NCI-H2196 (cell line): Measurements from ENCODE around the gene GPR183.

Experiments
- DNase-seq: peaks from one replicate; lab custom pipeline; 2025; ENCODE audit not compliant: unreplicated experiment; lab: John Stamatoyannopoulos, UW

Gene GPR183, protein sequence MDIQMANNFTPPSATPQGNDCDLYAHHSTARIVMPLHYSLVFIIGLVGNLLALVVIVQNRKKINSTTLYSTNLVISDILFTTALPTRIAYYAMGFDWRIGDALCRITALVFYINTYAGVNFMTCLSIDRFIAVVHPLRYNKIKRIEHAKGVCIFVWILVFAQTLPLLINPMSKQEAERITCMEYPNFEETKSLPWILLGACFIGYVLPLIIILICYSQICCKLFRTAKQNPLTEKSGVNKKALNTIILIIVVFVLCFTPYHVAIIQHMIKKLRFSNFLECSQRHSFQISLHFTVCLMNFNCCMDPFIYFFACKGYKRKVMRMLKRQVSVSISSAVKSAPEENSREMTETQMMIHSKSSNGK

DNA sequence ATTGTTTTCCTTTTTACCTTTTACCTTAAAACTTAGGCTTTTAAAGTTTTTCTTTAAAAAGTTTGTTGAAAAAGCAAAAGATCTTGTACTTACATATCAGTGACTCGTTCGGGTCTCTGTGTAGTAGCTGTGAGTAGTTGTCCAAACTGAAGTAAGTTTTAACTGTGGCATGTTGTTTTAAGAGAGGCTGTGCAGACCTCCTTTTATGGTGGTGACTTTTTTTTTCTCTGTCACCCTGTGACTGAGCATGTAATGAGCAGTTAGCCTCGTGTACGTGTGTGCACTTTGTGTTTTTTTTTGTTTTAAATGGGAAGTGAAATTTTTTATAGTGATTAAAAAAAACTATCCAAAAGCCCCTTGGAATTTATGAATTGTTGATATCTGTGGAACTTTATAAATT, at the start of gene GPR183:
Gene GPR183 (minus strand): TSS at position 153 of the 400 bp plus-strand sequence. CDS start 11,254 bp downstream, outside the sequence.
- DNase-seq, result no peak

DNA sequence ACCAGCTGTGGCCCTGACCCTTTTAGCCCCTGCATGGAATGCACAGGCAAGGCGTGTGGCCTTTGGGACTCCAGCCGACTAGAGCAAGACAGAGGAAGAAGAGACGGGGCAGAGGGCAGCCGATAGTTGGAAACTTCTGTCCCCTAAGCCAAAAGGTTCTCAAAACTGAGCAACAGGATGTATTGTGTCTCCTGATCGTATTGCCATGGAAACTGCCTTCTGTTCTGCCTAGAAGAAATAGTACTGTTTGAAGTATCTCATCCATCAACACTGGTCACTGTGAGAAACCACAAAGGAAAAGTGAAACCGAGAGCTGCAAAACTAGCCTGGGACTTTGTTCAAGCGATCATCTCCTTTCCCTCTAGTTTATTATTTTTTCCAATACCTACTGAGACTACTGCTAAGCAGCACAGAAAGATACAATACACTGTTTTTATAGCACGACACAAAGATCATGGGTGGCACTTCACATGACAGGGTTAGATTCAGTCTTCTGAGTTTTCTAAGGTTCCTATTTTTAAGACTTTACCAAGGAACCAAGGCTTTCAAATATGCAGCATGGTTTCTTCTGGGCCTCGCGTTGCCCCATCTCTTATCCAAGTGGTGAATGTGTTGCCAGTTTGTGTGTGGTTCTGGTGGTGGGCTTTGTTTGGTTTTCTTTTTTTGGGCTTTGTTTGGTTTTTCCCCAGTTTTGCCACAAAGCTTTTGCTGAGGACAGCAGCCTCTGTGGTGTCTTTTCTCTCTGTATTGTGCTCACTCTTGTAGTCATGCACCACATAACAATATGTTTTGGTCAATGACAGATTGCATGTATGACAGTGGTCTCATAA, 49.3 kb upstream of the GPR183 start:
- no peak for DNase-seq

DNA sequence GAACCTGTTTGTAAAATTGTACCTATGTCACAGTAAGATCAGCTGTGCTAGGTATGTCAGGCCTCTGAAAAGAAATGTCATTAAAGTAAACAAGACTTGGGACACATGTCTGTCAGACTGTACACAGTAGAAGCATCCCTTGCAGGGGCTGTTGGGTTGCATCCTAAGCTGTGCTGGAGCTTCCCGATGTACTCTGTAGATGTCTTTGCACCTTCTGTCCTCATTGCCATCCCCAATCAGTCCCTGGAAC, 48.7 kb upstream of the GPR183 start:
- DNase-seq, result no peak

DNA sequence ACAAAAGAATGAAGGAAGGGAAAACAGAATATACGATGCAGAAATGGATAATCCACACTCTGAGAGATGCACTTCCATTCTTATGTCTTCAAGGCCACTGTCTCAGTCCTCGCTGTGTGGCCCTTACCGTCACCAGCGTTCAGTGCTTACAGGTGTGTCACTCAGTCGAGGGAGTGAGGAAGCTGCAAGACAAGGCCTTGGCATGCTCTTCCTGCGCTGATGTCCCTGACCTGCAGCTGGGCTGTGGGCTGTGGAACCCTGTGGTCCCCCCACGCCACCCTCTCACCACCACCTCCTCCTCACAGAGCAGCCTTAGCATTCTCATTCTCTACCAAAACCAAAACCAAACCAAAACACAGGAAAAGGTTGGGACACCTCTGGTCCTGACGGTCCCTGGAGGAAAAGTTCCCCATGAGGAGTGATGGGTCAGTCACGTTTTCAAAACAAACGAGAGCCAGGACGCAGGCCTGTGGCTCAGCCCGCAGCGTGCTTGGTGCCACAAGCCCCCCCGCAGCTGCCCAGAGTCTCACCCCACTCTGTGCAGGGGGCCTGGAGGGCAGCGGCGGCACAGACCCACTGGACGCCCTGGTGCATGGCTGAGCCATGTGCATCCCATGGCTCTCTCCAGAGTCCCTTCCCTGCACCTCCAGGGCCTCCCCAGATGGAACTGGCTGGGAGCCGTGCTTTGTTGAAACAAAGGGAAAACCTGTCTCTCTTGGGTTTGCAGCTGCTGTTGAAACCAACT, 48.2 kb upstream of the GPR183 start:
- no peak for DNase-seq

DNA sequence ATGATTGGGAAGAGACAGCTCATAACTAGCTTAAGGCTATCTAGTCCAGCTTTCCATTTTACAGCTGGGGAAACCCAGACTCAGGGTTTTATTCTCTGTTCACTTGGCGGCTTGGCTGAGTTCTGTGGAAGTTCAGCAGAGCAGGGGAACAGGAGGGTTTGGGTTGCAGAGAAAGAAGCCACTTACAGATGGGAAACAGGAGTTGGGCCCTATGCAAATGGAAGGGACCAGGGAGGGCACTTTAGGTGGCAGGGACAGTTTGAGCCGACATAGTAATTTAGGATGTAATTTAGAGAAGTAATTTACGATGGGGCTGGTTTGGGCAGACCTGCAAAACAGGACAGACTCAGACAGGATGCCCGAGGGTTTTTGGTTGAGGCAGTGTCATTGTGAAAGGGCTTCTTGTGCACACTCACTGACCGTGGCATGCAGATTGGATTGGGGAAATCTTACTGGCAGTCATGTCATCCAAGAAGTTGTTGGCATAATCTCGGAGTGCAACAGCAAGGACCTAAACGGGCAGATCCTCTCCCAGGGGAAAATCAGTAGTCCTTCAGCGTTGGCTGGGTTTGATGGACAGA, 47.3 kb upstream of the GPR183 start:
- no peak for DNase-seq

DNA sequence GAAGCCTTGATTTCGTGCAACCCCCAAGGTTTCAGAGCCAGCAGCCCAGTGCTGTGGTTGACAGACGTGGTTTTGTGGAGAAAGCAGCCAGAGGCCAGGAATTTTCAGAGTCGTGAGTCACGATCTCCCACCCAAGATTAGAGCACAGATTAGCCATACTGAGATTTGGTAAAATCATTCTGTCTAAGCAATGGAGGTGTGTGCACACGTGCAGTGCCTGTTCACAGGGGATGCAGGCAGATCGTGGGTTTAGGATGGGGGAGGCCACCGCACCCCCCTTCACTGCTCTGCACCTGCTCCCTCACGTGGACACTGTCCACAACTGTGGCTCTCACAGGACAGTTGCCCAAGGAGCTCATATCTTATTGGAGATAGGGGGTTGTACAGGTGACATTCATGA, 46.6 kb upstream of the GPR183 start:
- no peak for DNase-seq

DNA sequence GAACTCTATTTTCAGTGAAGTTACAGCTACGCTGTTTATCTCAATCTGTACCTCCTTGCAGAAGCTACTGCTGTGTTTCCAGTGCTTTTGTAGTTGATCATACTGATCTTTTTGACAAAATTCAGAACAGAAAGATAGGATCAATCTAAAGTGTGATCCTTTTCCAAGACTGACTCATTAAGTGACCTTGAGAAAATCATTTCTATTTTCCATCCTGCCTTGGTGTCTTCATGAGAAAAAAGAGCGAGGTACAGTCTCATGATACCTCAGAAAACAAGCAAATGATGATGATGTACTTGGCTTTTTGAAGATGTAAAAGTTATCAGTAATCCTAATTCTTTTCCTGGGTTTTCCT, 46.0 kb upstream of the GPR183 start:
- DNase-seq, result no peak

DNA sequence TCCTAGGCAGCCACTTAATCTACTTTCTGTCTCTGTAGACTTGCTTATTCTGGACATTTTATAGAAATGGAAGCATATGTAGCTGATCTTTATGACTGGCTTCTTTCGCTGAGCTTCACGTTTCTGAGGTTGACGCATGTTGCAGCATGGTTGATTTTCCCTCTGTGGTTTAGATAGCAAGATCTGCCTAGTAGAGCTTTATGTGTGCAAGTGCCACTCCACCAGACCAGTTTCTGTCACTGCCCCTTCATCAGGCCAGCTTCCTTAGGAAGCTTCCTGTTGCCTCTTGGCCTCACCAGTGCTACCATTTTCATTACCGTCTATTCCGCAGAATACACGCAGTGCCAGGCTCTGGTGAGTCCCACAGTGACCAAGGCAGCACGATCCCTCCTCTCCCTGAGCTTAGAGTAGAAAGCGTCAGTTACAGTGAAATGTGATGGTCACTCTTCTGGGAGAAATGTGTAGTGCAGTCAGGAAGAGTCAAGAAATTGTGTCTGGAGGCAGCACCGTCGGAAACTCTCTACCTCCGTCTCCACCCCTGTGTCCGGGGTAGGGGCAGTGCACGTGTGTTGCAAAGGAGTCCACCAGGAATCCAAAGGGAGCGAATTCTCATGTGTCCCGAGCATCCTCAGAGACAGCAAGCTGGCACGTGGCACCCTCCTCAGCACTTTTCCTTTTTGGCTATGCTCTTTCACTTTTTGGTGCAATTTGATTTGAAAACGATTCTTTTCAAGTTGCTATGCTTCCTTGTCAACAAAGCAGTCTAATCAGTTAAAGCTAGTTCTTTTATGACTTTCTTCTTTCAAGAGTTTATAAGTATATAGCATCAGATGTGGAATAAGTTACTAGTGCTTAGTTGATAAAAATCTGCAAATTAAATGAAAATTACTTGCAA, 45.4 kb upstream of the GPR183 start:
- no peak for DNase-seq

DNA sequence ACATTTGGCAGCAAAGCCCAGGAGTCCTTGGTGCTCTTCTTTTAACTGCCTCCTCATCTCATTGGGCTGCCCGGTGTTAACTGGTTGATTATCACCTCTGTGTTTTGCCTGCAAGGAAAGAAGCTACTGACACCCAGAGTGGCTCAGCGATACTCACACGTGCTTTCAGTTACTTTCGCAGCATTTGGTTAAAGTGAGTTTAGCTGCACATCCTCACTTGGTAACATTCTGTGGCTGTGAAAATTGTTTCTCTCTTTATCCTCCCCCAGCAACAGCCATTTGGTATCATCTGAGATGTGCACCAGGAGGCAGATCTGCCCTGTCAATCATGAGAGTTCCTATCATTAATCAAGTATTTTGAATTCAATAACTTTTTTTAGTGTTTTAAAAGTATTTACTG, 44.6 kb upstream of the GPR183 start:
- no peak for DNase-seq

DNA sequence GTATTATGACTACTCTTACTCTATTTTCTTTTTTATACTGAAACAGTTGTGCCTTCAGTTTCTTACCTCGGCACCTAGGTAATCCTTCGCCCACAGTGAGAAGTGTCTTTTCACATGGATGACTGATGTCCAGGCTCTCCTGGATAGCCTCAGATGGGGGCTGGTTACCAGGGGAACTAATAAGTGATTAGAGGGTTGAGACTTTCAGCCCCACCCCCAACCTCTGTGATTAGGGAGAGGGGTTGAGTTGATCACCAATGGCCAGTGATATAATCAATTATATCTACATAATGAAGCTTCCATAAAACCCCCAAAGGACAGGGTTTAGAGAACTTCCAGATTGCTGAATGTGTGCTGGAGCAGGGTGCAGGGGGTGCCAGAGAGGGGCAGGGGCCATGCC, 43.0 kb upstream of the GPR183 start:
- DNase-seq, result no peak

DNA sequence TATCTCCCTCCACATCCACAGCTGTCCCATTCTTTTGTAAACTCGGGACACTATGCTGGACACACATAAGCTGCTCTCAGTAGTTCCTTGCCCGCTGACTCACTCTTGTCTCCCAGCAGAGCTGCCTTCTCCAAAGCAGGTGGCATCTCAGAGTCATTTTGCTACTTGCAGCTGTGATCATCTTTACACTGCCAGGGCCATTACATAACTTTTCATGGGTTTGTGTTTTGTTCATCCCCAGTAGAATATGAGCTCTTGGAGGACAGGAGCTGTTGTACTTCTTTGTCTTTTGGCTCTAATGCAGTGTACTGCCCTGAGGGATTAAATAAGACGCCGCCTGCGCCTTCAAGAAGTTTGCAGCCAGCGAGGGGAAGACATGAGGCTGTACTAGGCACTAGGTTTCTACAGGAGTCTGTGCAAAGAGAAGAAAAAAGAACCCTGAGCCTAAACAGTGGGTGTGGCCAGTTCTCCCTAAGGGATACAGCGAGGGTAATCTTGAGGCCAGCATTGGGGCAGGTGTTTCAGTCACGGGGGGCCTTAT, 40.8 kb upstream of the GPR183 start:
- no peak for DNase-seq

DNA sequence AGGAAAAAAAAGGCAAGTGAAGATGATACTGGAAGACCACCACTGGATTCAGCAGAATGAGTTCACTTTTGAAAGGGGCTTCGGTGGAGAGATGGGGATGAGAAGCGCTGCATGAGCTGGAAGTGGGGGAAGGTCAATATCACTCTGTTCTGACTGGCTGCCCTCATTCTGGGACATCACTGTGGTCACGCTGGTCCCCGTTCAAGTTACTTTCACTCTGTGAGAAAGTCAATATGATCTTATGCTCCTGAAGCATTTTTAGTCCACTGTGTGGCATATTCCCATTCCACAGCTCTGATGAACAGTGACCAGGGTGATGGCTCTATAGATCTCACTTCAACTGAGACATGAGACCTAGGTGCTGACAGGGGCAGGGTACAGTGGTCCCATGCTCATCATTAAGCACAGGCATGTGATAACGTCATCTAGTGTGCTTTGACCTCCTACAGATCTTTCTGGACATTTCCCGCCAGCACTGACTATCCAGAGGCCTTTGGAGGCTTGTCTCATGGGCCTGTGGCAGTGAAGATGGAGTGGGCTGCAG, 40.2 kb upstream of the GPR183 start:
- no peak for DNase-seq

DNA sequence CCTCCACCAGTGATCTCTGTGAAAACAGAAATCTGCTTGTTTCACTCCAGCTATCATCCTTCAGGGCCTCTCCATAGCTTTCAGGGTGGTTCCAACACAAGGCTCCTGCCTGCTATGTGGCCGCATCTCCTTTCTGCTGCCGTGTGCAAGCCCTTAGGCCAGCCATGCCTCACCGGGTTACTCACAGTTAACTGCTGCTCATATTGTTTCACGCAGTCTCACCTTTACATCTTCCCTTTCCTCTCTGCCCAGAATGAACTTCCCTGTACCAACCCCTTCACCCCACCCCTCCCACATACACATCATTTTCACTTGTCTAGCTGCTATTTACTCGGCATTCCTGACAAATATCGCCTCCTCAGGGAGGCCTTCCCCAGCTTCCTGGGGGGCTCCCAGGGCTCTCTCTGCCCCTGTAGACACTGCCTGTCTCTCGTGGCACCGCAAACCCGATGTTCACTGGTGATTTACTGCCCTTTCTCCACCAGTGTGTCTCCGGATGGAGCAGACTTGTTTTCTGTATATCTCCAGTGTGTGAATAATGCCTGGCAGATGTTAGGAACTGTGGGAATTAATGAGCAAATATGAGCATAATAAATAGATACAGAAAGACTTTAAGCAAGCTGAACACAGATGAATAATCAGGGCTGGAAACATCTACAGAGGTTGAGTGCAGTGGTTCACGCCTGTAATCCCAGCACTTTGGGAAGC, 39.3 kb upstream of the GPR183 start:
- DNase-seq, result no peak

DNA sequence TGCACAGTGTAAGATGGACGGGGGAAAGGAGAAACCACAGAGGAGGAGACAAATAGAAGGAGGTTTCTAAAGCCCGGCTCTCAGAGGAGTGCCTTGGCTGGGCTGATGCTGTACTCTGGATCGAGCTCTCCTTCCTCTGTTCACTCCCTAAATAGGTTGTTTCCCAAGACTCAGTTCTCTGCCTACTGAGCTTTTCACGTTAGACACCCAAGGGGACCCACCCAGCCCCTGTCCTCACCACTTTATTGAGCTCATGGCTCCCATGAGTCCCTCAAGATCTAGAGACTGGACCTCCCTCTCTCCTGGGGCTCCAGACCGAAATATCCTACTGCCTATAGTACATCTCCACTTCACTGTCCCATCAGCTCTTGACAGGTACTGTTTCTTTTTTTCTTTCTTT, 38.1 kb upstream of the GPR183 start:
- no peak for DNase-seq

DNA sequence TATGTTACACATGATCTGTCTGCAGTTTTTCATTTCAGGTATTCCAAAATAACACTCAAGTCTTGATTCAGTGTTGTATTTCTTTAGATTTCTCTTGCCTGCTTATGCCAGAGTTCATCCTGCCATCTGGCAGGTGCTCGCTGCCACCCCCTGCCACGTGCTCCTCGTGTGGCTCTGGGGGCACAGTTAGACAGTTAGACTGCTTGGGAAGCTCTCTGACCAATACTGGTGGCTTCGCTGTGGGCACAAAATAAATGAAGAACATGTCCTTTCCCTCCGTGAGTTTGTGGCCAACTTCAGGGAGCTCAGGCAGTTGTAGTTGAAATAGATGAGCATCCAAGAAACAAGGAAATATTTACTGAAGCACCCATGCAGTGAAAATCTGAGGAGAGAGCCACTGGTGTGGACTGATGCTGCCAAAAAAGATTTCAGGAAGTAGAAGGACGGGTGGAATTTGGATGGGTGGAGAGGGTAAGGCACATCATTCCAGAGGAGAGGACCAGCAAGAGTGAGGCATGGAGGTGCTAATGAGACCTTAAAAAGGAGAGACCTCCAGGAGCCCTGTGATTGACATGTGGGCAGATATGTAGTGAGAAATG, 37.5 kb upstream of the GPR183 start:
- DNase-seq, result no peak

DNA sequence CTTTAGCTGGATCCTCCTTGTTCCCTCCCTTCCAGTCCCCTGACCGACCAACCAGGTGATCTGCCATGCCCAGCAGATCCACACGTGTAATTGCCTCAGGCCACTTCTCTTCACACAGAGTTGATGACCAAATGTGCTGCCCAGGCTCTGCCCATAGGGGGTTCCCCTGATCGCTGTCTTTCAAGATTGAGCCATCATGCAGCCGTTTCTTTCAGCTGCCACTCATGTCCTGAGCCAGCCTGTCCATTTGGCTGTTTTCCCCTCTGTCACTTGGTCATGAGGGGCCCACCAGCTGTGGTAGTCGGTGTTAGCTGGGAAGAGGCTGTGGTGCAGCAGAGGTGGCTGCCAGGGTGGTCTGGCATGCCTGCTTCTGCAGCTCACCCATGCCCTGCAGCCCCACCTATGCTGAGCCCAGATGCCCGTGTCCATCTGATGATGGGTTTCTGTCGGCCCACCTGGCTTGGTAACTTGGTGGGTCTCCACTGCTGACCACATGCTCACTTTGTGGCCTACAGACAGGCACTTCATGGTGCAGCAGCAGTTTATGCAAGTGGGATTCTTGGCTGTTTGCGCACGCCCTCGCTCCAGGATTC, 35.6 kb upstream of the GPR183 start:
- no peak for DNase-seq

DNA sequence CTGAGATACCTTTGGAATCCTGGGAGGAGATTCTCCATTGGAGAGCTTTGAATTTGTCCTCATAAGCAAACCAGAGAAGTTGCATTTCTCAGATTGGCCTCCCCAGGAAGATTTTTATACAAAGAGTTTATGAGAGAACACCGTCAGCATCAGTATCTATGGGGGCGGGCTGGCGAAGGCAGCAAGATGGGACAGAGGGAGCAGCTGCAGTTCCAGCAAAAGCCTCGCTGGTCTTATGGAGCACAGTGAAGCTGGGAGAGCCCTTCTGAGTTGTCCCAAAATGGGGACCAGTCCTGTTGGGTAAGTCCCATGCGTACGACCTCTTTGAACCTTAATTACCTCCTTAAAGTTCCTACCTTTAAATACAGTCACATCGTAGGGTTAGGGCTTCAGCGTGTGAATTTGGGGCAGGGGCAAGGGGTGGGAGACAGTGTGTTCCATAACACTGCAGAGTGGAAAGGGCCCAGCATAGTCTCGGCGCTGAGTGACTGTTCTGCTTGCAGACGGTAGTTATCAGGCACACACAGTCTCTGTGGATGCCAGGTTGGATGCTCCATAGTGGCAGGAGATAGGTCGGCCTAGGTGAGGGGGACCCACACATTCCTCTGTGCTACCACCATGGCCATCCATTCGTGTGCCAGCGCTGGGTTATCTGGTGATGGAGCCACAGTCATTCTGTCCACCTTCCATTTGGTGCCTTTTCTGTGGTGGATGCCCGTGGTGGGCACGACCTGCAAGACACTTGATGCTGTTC, 34.9 kb upstream of the GPR183 start:
- DNase-seq, result no peak

DNA sequence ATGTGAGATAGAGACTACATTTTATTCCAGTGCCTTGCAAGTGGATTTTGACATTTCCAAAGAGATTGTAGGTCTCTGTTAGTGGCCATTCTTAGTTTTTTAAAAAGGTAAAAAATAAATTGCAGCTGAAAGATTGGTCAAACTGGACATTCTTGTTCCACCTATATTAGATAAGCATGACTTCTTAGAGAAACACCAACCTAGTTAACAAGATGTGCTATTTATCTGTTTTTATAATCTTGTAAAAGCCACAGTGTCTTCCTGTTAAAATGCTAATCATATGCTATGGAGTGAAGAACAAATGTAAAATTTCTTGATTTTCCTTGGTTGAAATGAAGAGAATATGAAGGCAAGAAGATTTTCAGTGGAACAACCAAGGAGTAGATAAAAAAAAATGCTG, 33.4 kb upstream of the GPR183 start:
- DNase-seq, result no peak
